ENCODE results near the gene TBX15.

- TF ChIP-seq CTCF (optimal IDR thresholded peaks at IDR 0.05 in 1 of 3, IDR thresholded peaks at IDR 0.05 in 1 of 3, conservative IDR thresholded peaks at IDR 0.05 in 1 of 3; ENCODE audit: extremely low read depth in 1 of 3, insufficient read depth in 2 of 3, low read length in 3 of 3) (no peak), EZH2 (IDR thresholded peaks at IDR 0.05; ENCODE audit: low read length) (no peak)
These were observed 74.3 kb downstream of the TBX15 start for GRCh38 chr1:118913818-118914217.
